Activated CD4-positive, alpha-beta memory T cell treated with anti-CD3 and anti-CD28 coated beads for 36 hours (primary cell): ENCODE results near the gene HDGFL2. TPM values are rescaled to one million over a fixed set of nuclear protein-coding genes. Genes with fewer than 3 reads are reported as not detected.
A peak's percentile ranks its signal among the peaks of the same experiment; 100 is the strongest.
"Not testable (repeated sequence)": the region's sequence is repeated elsewhere in the genome, so short reads cannot be mapped to it uniquely, and the experiment has no call there.

Source experiments
- CTCF ChIA-PET: fragments of 350-600 bp; sonication (Branson Sonifier 250); formaldehyde crosslinking; loops from one replicate; lab custom pipeline; 2021; ENCODE audit warnings: antibody characterized with exemption, inconsistent platforms; lab: Charles Lee
- POLR2A ChIA-PET: fragments of 350-600 bp; sonication (Branson Sonifier 250); formaldehyde crosslinking; loops from one replicate; lab custom pipeline; 2021; ENCODE audit warnings: antibody characterized with exemption; lab: Charles Lee
- DNase-seq: peaks from one replicate; pipeline ENCODE4 v3.0.0-alpha.2; 2020
- H3K27ac Mint-ChIP-seq: one replicate; pipeline ENCODE4 v1.8.0; 2021; ENCODE audit warnings: mixed read lengths
- H3K27me3 Mint-ChIP-seq: one replicate; pipeline ENCODE4 v1.8.0; 2021; ENCODE audit warnings: mixed read lengths
- H3K36me3 Mint-ChIP-seq: one replicate; pipeline ENCODE4 v1.8.0; 2021; ENCODE audit warnings: mixed read lengths
- H3K4me1 Mint-ChIP-seq: one replicate; pipeline ENCODE4 v1.8.0; 2021; ENCODE audit warnings: low read depth, mixed read lengths
- H3K4me3 Mint-ChIP-seq: one replicate; pipeline ENCODE4 v1.8.0; 2021; ENCODE audit warnings: mild to moderate bottlenecking, mixed read lengths
- H3K9me3 Mint-ChIP-seq: one replicate; pipeline ENCODE4 v1.8.0; 2021; ENCODE audit warnings: mixed read lengths
- intact Hi-C: fragments of 100-400 bp; cut with micrococcal nuclease; formaldehyde crosslinking; loops from one replicate; pipeline ENCODE4 v1.15.1; 2023
- total RNA-seq, 2 experiments: library from RNA; stranded (reverse); gene quantifications; one replicate each; pipeline ENCODE4 v1.2.3, GENCODE V29; 2021

HDGFL2 gene
- total RNA-seq, 2 experiments from 2014 or later = 46.0 to 47.7 TPM

- no peak overlapping the region for H3K4me3 Mint-ChIP-seq
- no peaks in the 10 kb centered on the region for H3K36me3 Mint-ChIP-seq
- peak; percentile 80 for DNase-seq
- no peaks in the 10 kb centered on the region for H3K9me3 Mint-ChIP-seq
- intact Hi-C loops = loop anchor here (10.0 kb wide), 1 partner anchor 260 kb away; no protein-coding TSS in a partner anchor
- peaks cover 7% of the 10 kb centered on the region for H3K27me3 Mint-ChIP-seq
- ChIA-PET CTCF (interaction anchor here (0.6 to 3.3 kb wide), 25 partner anchors 10 to 291 kb away, joined by 3 to 33 read pairs (median 4); partner anchors contain the start of genes MPND, PLIN5 and YJU2), POLR2A (no interaction called here)
- H3K4me1 Mint-ChIP-seq = no peaks in the 10 kb centered on the region
- H3K27ac Mint-ChIP-seq = no peak overlapping the region
Observed at GRCh38 chr19:4524808-4525562, 52.9 kb downstream of the HDGFL2 start.

GRCh38 chr19:4525563-4526002 is 53.5 kb downstream of the HDGFL2 start:
- no peak for DNase-seq
- ChIA-PET CTCF (interaction anchor here (0.6 to 3.3 kb wide), 20 partner anchors 10 to 291 kb away, joined by 3 to 33 read pairs (median 4); partner anchors contain the start of genes MPND, PLIN5 and YJU2), POLR2A (no interaction called here)
- Mint-ChIP-seq H3K4me1 (no peaks in the 10 kb centered on the region), H3K36me3 (no peaks in the 10 kb centered on the region), H3K27me3 (peaks cover 7% of the 10 kb centered on the region), H3K4me3 (no peak overlapping the region), H3K9me3 (no peaks in the 10 kb centered on the region), H3K27ac (no peak overlapping the region)
- intact Hi-C loops = loop anchor here (10.0 kb wide), 1 partner anchor 261 kb away; no protein-coding TSS in a partner anchor

- H3K4me1 Mint-ChIP-seq, H3K27me3 Mint-ChIP-seq, H3K9me3 Mint-ChIP-seq, H3K4me3 Mint-ChIP-seq, DNase-seq, H3K36me3 Mint-ChIP-seq, H3K27ac Mint-ChIP-seq, POLR2A ChIA-PET, CTCF ChIA-PET: not testable (repeated sequence)
- intact Hi-C loops = loop anchor here (10.0 kb wide), 1 partner anchor 263 kb away; no protein-coding TSS in a partner anchor
Observed at GRCh38 chr19:4527377-4527776, 55.3 kb downstream of the HDGFL2 start.

- DNase-seq = no peak
- no peak overlapping the region for H3K27ac Mint-ChIP-seq
- intact Hi-C loops = loop anchor here (10.0 kb wide), 1 partner anchor 264 kb away; no protein-coding TSS in a partner anchor
- POLR2A ChIA-PET = no interaction called here
- H3K9me3 Mint-ChIP-seq = no peaks in the 10 kb centered on the region
- no peaks in the 10 kb centered on the region for H3K4me1 Mint-ChIP-seq
- H3K27me3 Mint-ChIP-seq = peaks cover 9% of the 10 kb centered on the region
- CTCF ChIA-PET = no interaction called here
- H3K36me3 Mint-ChIP-seq = no peaks in the 10 kb centered on the region
- no peak overlapping the region for H3K4me3 Mint-ChIP-seq
Observed at GRCh38 chr19:4528843-4529242, 56.7 kb downstream of the HDGFL2 start.

GRCh38 chr19:4529924-4530522 is 57.9 kb downstream of the HDGFL2 start:
- Mint-ChIP-seq H3K9me3 (no peaks in the 10 kb centered on the region), H3K4me1 (no peaks in the 10 kb centered on the region), H3K27ac (no peak overlapping the region), H3K27me3 (peaks cover 14% of the 10 kb centered on the region), H3K36me3 (no peaks in the 10 kb centered on the region), H3K4me3 (no peak overlapping the region)
- POLR2A ChIA-PET = no interaction called here
- CTCF ChIA-PET = no interaction called here
- no peak for DNase-seq
- intact Hi-C loops = loop anchor here (10.0 kb wide), 1 partner anchor 265 kb away; no protein-coding TSS in a partner anchor

- no peak for DNase-seq
- H3K27ac Mint-ChIP-seq = no peak overlapping the region
- H3K27me3 Mint-ChIP-seq = peaks cover 15% of the 10 kb centered on the region
- ChIA-PET CTCF (no interaction called here), POLR2A (no interaction called here)
- no peak overlapping the region for H3K4me3 Mint-ChIP-seq
- no peaks in the 10 kb centered on the region for H3K36me3 Mint-ChIP-seq
- intact Hi-C loops = no loop called here
- no peaks in the 10 kb centered on the region for H3K9me3 Mint-ChIP-seq
- H3K4me1 Mint-ChIP-seq = peaks cover 2% of the 10 kb centered on the region
Observed at GRCh38 chr19:4531562-4532165, 59.6 kb downstream of the HDGFL2 start.

- Mint-ChIP-seq H3K4me3 (no peak overlapping the region), H3K4me1 (peaks cover 2% of the 10 kb centered on the region), H3K27ac (no peak overlapping the region), H3K27me3 (peaks cover 15% of the 10 kb centered on the region), H3K9me3 (no peaks in the 10 kb centered on the region), H3K36me3 (no peaks in the 10 kb centered on the region)
- intact Hi-C loops = no loop called here
- ChIA-PET CTCF (interaction anchor here (4.5 kb wide), 1 partner anchor 7 kb away, joined by 33 read pairs; no protein-coding TSS in a partner anchor), POLR2A (no interaction called here)
- DNase-seq = no peak
Observed at GRCh38 chr19:4533334-4533733, 61.2 kb downstream of the HDGFL2 start.

- POLR2A ChIA-PET = interaction anchor here (0.7 kb wide), 1 partner anchor 1679 kb away, joined by 3 read pairs; no protein-coding TSS in a partner anchor
- CTCF ChIA-PET = interaction anchor here (1.5 to 4.5 kb wide), 2 partner anchors 8 to 11 kb away, joined by 6 to 33 read pairs; no protein-coding TSS in a partner anchor
- Mint-ChIP-seq H3K27me3 (peaks cover 13% of the 10 kb centered on the region), H3K4me3 (no peak overlapping the region), H3K36me3 (no peaks in the 10 kb centered on the region), H3K27ac (no peak overlapping the region), H3K4me1 (peaks cover 3% of the 10 kb centered on the region), H3K9me3 (no peaks in the 10 kb centered on the region)
- DNase-seq = no peak
- intact Hi-C loops = no loop called here
Observed at GRCh38 chr19:4533835-4534424, 61.8 kb downstream of the HDGFL2 start.

- CTCF ChIA-PET = interaction anchor here (0.8 to 4.5 kb wide), 5 partner anchors 9 to 50 kb away, joined by 3 to 33 read pairs (median 4); no protein-coding TSS in a partner anchor
- Mint-ChIP-seq H3K9me3 (no peaks in the 10 kb centered on the region), H3K36me3 (no peaks in the 10 kb centered on the region), H3K27me3 (peaks cover 14% of the 10 kb centered on the region), H3K4me3 (no peak within 1 kb of the TSS), H3K4me1 (peaks cover 12% of the 10 kb centered on the region), H3K27ac (no peak within 1 kb of the TSS)
- DNase-seq = peak; percentile 47
- intact Hi-C loops = no loop called here
- POLR2A ChIA-PET = interaction anchor here (0.7 kb wide), 1 partner anchor 1678 kb away, joined by 3 read pairs; no protein-coding TSS in a partner anchor
Observed at GRCh38 chr19:4534836-4535658, 63.0 kb downstream of the HDGFL2 start, which contains the start of gene PLIN5. TSS of gene PLIN5 (minus strand) at chr19:4535224. CDS start at chr19:4534074, 1,150 bp downstream.

- Mint-ChIP-seq H3K9me3 (peaks cover 3% of the 10 kb centered on the region), H3K4me1 (peaks cover 18% of the 10 kb centered on the region), H3K27me3 (peaks cover 13% of the 10 kb centered on the region), H3K36me3 (peaks cover 2% of the 10 kb centered on the region), H3K4me3 (no peak overlapping the region), H3K27ac (no peak overlapping the region)
- POLR2A ChIA-PET = no interaction called here
- CTCF ChIA-PET = interaction anchor here (1.4 to 4.5 kb wide), 2 partner anchors 11 to 13 kb away, joined by 3 to 33 read pairs; no protein-coding TSS in a partner anchor
- no peak for DNase-seq
- intact Hi-C loops = no loop called here
Observed at GRCh38 chr19:4536798-4537197, 64.7 kb downstream of the HDGFL2 start.
